ENCODE results near the gene DAAM1. TPM values are rescaled to one million over a fixed set of nuclear protein-coding genes. Genes with fewer than 3 reads are reported as not detected.

The DAAM1 gene
- total and polyA plus RNA-seq, 10 donors = 8.3 to 76.1 (median 35.2) TPM

DNA sequence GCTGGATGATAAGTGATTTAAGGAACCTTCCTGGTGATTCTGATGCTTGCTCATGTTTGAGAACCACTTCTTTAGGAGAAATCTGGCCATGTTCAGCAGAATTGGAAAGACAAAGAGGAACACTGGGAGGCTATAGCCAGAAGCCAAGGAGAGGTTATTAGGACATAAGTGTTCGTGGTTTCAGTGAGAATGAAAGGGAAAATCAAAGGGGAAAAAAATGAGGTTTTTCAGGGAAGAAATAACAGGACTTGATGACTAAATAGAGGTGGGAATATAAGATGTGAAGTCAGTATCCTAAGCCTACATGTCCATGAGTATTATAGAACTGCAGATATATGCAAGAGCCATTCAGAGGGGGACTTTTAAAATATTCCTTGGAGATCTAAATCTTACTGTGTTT is 95.6 kb downstream of the DAAM1 start:
- H3K4me1 ChIP-seq = no peaks in the 10 kb centered on the region
- 85 to 95% (median 91%) methylated on average over 1 of the region's 1 CpG for WGBS, 5 donors
- peaks cover 0 to 21% (median 5%) of the 10 kb centered on the region in 8 donors for H3K9me3 ChIP-seq
- no peak for DNase-seq
- TF ChIP-seq POLR2A (IDR thresholded peaks at IDR 0.05) (no peak), POLR2AphosphoS5 (IDR thresholded peaks at IDR 0.05) (no peak)
- H3K4me3 ChIP-seq = no peak overlapping the region
- no peaks in the 10 kb centered on the region for H3K27me3 ChIP-seq (replicated peaks in 1 of 7)
- no peak overlapping the region for H3K27ac ChIP-seq
- peaks cover 0 to 7% (median 0%) of the 10 kb centered on the region in 6 donors for H3K36me3 ChIP-seq
- intact Hi-C loops (cut with DNase I; ENCODE audit: low total_unique reads) = no loop called here

DNA sequence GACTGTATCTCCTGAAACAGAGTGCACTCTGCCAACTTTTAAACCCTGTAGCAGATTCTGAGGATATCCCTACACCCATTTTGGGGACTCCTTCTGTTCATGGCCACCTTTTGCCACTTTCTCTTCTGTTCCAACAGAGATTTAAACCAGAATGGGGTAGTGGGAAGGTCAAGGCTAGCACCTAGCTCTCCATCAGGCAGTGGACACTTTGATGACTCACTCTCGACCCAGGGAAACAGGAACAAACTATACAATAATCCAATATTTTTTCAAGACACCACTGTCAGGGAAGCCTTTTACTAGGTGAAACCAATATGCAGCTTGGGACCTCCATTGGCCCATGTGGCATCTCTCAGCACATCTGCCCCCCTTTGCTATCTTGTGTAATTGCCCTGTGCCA is 103.6 kb downstream of the DAAM1 start:
- H3K27ac ChIP-seq = no peak overlapping the region
- peaks cover 0 to 7% (median 0%) of the 10 kb centered on the region in 8 donors for H3K9me3 ChIP-seq
- WGBS, 5 donors = 71 to 91% (median 84%) methylated on average over 1 of the region's 1 CpG
- H3K4me3 ChIP-seq = no peak overlapping the region
- peaks cover 0 to 2% (median 0%) of the 10 kb centered on the region in 6 donors for H3K4me1 ChIP-seq
- intact Hi-C loops (cut with DNase I; ENCODE audit: low total_unique reads) = no loop called here
- TF ChIP-seq POLR2A (IDR thresholded peaks at IDR 0.05) (no peak), POLR2AphosphoS5 (IDR thresholded peaks at IDR 0.05) (no peak)
- TF ChIP-seq, protein P1, sequence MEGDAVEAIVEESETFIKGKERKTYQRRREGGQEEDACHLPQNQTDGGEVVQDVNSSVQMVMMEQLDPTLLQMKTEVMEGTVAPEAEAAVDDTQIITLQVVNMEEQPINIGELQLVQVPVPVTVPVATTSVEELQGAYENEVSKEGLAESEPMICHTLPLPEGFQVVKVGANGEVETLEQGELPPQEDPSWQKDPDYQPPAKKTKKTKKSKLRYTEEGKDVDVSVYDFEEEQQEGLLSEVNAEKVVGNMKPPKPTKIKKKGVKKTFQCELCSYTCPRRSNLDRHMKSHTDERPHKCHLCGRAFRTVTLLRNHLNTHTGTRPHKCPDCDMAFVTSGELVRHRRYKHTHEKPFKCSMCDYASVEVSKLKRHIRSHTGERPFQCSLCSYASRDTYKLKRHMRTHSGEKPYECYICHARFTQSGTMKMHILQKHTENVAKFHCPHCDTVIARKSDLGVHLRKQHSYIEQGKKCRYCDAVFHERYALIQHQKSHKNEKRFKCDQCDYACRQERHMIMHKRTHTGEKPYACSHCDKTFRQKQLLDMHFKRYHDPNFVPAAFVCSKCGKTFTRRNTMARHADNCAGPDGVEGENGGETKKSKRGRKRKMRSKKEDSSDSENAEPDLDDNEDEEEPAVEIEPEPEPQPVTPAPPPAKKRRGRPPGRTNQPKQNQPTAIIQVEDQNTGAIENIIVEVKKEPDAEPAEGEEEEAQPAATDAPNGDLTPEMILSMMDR (IDR thresholded peaks at IDR 0.05 in 8 of 11, conservative IDR thresholded peaks at IDR 0.05 in 3 of 11) = no peak
- H3K36me3 ChIP-seq = peaks cover 0 to 33% (median 14%) of the 10 kb centered on the region in 6 donors
- H3K27me3 ChIP-seq (replicated peaks in 1 of 7) = no peaks in the 10 kb centered on the region
- no peak for DNase-seq

DNA sequence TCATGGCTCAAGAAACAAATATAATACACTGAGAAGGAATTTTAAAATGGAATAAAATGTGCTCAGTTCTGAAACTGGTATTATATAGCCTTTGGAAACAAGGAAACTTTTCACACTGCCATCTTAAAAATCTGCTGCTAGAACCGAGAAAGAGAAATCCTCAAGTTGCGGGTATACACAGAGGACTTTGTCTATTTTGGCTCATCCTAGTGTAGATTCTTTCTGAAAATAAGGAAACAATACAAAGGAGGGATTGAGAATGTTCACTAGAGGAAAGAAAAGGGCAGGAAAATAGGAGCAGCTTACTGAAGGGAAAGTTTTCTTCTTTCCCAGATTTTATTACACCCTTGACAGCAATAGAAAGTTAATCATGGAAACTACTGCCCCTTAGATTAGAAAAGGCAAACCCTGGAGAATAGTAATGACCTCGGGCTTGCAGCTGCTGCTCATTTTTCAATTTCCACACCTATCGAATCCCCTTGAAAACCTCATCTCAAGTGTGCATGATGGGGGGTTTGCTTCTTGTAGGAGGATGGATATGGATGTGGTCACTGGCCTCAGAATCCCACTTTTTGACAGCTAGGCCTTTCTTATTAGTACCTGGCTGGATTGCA is 104.6 kb downstream of the DAAM1 start:
- H3K27ac ChIP-seq = no peak overlapping the region
- no peak for DNase-seq

DNA sequence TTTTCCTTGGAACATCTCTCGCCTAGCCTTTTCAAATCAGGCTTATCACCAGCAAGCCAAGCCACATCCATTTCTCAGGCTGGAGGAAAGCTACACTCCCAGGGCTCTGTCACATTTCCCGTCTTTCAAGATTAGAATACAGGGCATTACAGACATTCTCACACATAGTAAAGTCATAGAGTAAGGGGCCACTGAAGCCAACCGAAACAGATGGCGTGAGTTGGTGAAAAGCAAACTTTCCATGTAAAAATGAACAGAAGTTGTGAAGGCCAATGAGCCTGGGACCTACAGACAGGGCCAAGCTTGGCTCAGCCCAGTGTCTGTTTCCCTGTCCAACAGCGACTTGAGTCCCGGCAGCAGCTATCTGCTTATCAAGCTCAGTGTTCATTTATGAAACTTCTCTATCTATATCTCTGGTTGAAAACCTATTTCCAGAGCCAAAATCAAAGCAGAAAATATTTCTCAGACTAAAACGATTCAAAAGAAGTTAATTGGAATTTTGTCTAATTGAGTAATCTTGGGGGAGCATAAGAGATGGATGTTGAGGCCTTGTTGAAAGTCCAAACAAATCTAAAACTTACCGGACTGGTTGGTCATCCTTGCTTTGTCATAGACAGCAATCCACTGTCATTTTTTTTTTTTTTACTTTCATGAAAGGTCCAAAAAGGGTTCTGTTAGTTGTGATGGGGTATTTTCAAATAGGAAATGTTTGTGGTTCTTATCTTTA is 105.6 kb downstream of the DAAM1 start:
- Histone ChIP-seq H3K4me3 (no peak overlapping the region), H3K36me3 (peaks cover 0 to 33% (median 14%) of the 10 kb centered on the region in 6 donors), H3K9me3 (no peaks in the 10 kb centered on the region), H3K27ac (peak overlapping the region in 5 of 8 donors; percentile 2 to 18 (median 12)), H3K4me1 (peaks cover 0 to 12% (median 0%) of the 10 kb centered on the region in 6 donors), H3K27me3 (replicated peaks in 1 of 7) (no peaks in the 10 kb centered on the region)
- TF ChIP-seq POLR2A (IDR thresholded peaks at IDR 0.05) (no peak), POLR2AphosphoS5 (IDR thresholded peaks at IDR 0.05) (no peak)
- TF ChIP-seq, protein P1 (IDR thresholded peaks at IDR 0.05 in 8 of 11, conservative IDR thresholded peaks at IDR 0.05 in 3 of 11) = no peak
- WGBS, 5 donors = 84 to 94% (median 88%) methylated on average over 8 of the region's 8 CpGs
- intact Hi-C loops (cut with DNase I; ENCODE audit: low total_unique reads) = no loop called here
- no peak for DNase-seq

More for the DNA sequence above, 104.6 kb downstream of the DAAM1 start:
- no peaks in the 10 kb centered on the region for H3K27me3 ChIP-seq (replicated peaks in 1 of 7)
- H3K4me1 ChIP-seq = peaks cover 0 to 12% (median 0%) of the 10 kb centered on the region in 6 donors
- peaks cover 0 to 33% (median 14%) of the 10 kb centered on the region in 6 donors for H3K36me3 ChIP-seq
- intact Hi-C loops (cut with DNase I; ENCODE audit: low total_unique reads) = no loop called here
- WGBS, 5 donors = 92 to 98% (median 93%) methylated on average over 4 of the region's 4 CpGs
- H3K4me3 ChIP-seq = no peak overlapping the region
- peaks cover 0 to 5% (median 0%) of the 10 kb centered on the region in 8 donors for H3K9me3 ChIP-seq
- TF ChIP-seq, protein P1 (IDR thresholded peaks at IDR 0.05 in 8 of 11, conservative IDR thresholded peaks at IDR 0.05 in 3 of 11) = no peak
- TF ChIP-seq POLR2A (IDR thresholded peaks at IDR 0.05) (no peak), POLR2AphosphoS5 (IDR thresholded peaks at IDR 0.05) (no peak)

Measured in spleen (tissue), 11 donors.